Measurements from ENCODE around the gene TCOF1.

TCOF1 gene

GRCh38 chr5:150394131-150394530, 36.6 kb downstream of the TCOF1 start:
- DNase-seq, result no peak

DNA sequence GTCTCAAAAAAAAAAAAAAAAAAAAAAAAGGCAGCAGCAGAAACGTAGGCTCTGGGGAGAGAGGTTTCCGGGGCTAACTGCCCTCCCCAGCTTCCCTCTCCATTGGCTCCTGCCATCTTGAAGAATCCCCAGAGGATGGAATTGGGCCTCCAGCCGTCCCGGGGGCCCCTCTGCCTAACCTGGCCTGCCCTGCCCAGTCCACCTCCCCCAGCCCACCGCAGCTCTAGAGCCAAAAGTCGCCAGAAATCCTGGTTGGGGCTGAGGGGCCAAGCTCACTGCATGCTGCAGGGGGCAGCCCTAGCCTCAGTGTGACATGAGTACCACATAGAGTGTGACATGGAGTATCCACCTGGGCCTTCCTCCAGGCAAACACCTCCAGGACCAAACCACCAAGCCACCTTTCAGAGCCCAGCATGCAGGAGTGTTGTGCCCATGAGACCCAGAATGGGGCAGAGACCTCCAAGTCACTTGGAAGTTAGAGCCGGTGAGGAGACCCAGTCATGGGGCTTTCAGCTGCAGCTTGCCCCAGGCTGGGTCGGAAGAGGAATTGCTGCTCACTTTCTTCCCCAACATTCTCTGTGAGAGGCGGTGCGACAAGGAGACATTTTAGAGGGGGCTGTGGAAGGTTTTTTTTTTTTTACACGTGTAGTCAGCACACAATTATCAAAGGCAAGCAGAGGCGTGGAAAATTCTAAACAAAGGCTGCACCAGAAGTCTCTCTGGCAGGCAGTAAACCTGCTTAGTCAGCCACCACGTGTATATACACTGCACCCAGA, 37.6 kb downstream of the TCOF1 start:
- DNase-seq, result no peak

GRCh38 chr5:150395688-150395975, 38.1 kb downstream of the TCOF1 start:
- no peak for DNase-seq

GRCh38 chr5:150396267-150396666, 38.8 kb downstream of the TCOF1 start:
- no peak for DNase-seq

DNA sequence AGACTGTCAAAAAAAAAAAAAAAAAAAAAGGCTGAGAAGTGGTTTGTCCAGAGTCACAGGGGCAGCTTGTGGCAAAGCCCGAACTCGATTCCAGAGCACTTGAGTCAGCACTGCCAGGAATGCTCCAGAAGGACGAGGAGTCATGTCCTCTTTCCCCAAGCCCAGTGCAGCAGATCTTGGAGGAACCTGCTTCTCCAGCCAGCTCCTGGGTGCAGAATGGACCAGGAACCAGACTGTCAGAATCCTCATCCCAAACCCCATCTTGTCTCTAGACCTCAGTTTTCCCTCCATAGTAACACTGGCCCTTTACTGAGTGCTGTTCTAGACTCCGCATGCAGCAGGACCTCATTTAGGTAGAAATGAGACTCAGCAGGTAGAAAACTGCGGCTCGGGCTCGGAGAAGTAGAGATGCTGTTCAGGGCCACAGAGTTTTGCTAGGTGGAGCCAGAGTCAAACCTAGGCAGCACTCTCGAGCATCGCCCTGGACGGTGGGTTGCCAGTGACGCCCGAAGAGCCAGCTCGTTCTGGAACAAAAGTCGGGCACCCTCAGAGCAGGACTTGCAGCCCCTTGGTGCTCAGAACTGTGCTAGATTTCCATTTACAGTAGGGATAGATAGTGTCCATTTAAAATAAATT, 39.8 kb downstream of the TCOF1 start:
- no peak for DNase-seq

- no peak for DNase-seq
These were observed 40.6 kb downstream of the TCOF1 start for GRCh38 chr5:150397782-150398721.

DNA sequence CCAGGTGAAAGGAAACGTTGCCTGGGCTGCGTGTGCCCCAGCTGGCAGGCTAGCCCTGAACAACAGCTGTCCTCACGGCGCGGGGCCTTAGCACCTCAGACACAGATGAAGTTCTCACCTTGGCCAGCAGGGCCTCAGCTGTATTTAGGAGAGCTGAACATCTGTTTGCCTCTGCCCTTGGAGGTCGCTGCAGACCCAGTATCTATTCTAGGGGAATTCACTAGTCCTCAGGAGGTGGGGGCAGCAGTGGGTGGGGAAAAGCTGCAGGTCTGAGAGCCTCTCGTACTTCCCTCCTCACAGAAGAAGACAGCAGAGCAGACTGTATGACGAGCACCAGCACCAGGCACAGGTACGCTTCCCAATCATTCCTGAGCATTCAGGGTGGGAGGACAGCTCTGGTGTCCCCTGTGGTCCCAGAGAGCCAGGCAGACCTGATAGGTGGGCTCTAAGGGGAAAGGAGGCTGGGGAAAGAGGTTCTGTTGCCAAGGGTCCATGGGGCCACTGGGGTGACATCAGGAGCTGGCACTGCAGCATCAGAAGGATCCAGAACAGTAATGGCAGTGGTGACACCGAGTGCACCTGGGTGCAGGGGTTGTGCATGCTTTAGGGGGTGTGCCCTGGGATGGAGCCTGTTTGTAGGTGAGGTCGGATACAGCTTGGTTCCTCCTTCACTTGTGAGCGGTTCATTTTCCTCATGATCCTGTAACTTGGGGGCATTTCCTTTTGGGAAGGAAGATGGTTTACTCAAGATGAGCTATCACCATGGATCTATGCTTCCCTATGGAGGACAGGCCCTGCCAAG, 41.4 kb downstream of the TCOF1 start:
- no peak for DNase-seq

- no peak for DNase-seq
These were observed 42.2 kb downstream of the TCOF1 start for GRCh38 chr5:150399524-150400211.

GRCh38 chr5:150400316-150401075, 43.0 kb downstream of the TCOF1 start:
- DNase-seq, result no peak

- DNase-seq, result no peak
These were observed 43.5 kb downstream of the TCOF1 start for GRCh38 chr5:150401076-150401375.

- DNase-seq, result no peak
These were observed 44.1 kb downstream of the TCOF1 start for GRCh38 chr5:150401376-150402228.

- no peak for DNase-seq
These were observed 44.8 kb downstream of the TCOF1 start for GRCh38 chr5:150402229-150402773.

DNA sequence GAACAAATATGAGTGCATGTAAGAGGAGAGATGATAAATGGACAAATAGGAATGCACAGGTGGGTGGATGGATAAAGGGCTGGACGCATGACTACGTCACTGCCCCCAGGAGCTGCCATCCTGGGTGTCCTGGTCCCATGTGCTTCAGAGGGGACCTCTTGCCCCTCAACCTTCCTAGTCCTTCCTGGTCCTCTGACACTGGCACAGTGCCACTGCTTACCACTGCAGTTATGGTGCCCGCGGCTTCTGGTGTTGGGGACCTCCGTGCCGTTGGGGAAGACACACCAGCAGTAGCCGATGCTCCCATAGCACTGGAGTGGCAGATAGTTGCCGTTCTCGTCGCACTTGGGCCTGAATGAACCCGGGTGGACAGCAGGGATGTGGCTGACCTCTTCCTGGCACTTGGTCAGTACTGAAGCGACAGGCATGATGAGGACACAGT, 45.4 kb downstream of the TCOF1 start:
- no peak for DNase-seq

- no peak for DNase-seq
These were observed 46.6 kb downstream of the TCOF1 start for GRCh38 chr5:150404121-150404520.

GRCh38 chr5:150404535-150404934, 47.0 kb downstream of the TCOF1 start:
- DNase-seq, result no peak

- DNase-seq, result no peak
These were observed 47.7 kb downstream of the TCOF1 start for GRCh38 chr5:150404941-150405816.

DNA sequence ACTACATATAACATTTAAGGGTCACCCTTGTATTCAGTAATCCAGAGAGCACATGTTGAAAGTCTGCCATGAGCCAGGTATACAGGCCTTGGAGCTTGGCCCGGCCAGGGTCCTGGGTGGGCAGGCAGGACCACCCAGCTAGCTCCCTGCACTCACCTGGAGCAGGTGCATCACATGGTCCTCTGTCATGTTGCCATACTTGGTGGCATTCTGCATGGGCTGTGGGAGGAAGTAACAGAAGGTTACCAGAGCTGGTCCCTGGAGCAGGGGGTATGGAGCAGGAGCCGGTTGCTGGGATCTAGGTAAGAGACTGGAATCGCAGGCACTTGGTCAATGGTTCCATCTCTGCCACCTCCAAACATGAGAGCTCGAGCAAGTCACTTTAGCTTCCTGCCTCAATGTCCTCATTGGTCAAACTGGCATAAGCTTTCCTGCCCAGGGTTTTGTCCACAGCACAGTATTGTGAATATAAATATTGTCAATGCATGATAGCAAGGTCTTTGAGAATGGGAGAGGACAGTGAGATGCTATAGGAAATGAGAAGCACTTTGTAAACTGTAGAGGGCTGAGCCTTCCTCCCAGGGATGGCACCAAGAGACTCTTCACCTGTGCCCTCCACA, 48.7 kb downstream of the TCOF1 start:
- DNase-seq, result no peak

DNA sequence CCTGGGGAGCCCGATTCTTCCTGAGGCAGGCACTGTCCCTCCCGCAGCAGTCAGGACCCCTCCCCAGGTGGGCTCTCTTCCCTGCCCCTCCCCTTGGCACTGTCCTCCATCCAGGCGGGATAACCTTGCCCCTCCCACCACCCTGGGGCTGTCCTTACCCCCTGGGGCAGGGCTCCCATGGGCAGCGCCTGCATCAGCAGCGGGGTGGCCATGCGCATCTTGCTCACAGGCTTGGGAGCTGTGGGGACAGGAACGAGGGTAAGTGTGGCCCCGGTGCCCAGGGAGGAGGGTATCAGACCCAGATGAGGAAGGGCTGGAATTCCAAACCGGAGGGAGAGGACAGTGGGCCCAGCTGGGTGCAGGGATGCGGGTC, 49.2 kb downstream of the TCOF1 start:
- no peak for DNase-seq
